Transverse colon (tissue), 4 donors: ENCODE results near the gene MARCKSL1.

Experiments used
- CTCF ChIP-seq, 5 experiments: fragments of 200-600 bp in 3 of 5; fragments of 450-650 bp in 2 of 5; sonication (generic) in 3 of 5; IDR thresholded peaks; 1 replicate in 2 of 5; 2 replicates in 3 of 5; pipeline ENCODE4 v1.5.1; 2016 to 2017; ENCODE audit warnings: antibody characterized with exemption in 5 of 5, inconsistent platforms in 3 of 5, mild to moderate bottlenecking in 2 of 5, moderate library complexity in 1 of 5
- EP300 ChIP-seq: sonication (generic); formaldehyde crosslinking; IDR thresholded peaks from one replicate; pipeline ENCODE4 v1.6.1; 2017; ENCODE audit warnings: antibody characterized with exemption, low read depth
- POLR2A ChIP-seq: fragments of 450-650 bp; IDR thresholded peaks from one replicate; pipeline ENCODE4 v1.6.1; 2016; ENCODE audit warnings: antibody characterized with exemption, mild to moderate bottlenecking, moderate library complexity
- POLR2AphosphoS5 ChIP-seq, 3 donors: sonication (generic); formaldehyde crosslinking; IDR thresholded peaks; one replicate each; pipeline ENCODE4 v1.6.1; 2016; ENCODE audit warnings: antibody characterized with exemption in 3 of 3

- no peak for TF ChIP-seq CTCF (IDR thresholded peaks at IDR 0.05)
- no peak for TF ChIP-seq EP300
- no peak for TF ChIP-seq POLR2A
- TF ChIP-seq POLR2AphosphoS5 (IDR thresholded peaks at IDR 0.05), result no peak
These were observed 20.4 kb upstream of the MARCKSL1 start for GRCh38 chr1:32356478-32356877.
